LNCaP clone FGC (cell line): ENCODE results near the gene RASGRP3.

Experiments
- DNase-seq: peaks from one replicate; pipeline ENCODE4 v3.0.0-alpha.2; 2011; ENCODE audit warnings: low read depth
- H3K4me3 ChIP-seq: 2 replicates; pipeline ENCODE4 v1.5.1; 2011; ENCODE audit warnings: mild to moderate bottlenecking, low read depth, low read length, control low read depth
- TF ChIP-seq, protein P1 (sequence below): IDR thresholded peaks from 2 replicates; pipeline ENCODE4 v1.5.1; 2012; ENCODE audit warnings: mild to moderate bottlenecking; ENCODE audit not compliant: control insufficient read depth, insufficient read depth; ENCODE audit errors: extremely low read depth

The RASGRP3 gene

DNA sequence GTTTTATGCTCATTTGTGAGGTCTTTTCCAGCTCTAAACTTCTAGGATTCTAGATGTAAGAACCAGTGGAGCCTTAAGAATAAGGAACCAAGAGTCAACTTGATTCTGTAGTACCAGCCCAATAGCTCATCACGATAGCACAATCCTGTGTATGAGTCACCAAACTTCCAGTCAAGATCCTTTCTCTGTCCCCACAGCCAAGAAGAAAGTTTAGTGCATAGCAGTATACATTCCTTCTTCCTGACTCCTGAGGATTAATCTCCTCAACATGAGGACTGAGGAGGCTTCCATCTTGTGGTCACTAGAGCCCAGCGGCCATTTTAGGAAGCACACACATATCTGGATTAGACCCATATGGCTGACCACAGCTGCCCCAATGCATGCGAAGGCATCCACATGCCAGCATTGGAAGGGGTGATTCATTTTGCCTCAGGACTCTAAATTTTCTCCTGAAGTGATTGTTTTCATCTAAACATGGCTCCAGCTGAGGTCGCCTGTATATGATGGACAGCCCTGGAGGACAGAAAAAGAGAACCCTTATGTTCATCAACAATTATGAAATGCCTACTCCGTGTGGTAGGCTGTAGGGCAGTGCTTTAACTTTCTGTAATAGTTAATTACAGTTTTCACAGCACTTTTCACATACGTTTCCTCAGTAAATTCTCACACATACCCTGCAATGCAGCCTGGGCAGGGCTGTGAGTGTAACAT is 53.5 kb downstream of the RASGRP3 start:
- no peak for DNase-seq
- no peak overlapping the region for H3K4me3 ChIP-seq
- TF ChIP-seq, protein P1, sequence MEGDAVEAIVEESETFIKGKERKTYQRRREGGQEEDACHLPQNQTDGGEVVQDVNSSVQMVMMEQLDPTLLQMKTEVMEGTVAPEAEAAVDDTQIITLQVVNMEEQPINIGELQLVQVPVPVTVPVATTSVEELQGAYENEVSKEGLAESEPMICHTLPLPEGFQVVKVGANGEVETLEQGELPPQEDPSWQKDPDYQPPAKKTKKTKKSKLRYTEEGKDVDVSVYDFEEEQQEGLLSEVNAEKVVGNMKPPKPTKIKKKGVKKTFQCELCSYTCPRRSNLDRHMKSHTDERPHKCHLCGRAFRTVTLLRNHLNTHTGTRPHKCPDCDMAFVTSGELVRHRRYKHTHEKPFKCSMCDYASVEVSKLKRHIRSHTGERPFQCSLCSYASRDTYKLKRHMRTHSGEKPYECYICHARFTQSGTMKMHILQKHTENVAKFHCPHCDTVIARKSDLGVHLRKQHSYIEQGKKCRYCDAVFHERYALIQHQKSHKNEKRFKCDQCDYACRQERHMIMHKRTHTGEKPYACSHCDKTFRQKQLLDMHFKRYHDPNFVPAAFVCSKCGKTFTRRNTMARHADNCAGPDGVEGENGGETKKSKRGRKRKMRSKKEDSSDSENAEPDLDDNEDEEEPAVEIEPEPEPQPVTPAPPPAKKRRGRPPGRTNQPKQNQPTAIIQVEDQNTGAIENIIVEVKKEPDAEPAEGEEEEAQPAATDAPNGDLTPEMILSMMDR = no peak

DNA sequence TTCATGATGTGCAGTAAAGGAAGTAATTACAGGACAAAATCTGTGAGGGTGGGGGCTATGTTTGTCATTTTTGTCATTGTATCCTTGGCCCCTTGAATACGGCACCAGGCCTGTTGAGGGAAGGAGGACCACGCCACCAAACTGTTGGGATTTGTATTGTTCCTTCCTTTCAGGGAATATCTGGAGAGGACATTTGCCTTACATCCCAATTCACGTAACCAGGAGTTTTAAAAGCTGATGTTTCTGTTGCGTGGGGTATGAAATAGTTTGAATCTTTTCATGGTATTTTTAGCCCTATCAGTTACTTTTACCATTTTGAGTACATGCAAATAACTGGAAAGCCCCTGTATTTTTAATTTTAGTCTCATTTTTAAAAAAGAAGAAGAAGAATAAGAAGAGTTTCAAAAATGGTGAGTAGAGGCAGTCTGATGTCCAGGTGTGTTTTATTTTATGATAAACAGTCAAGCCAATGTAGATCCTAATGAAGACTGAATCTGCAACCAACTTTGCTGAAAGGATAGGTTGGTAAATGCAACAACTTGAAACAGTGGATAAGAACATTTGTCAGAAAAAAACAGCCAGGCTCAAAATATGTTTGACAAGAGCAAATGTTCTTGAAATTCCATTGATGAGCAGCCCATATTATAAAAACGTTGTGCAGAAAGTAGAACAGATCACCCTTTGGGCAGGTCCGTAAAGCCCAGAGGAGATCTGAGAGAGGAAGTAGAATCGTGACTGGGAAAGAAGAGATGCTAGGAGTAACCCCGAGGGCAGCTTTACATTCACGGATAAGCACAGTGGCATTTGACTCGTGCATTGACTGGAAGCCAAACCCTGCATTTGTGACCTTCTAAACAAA is 54.5 kb downstream of the RASGRP3 start:
- TF ChIP-seq, protein P1 = no peak
- DNase-seq = no peak
- H3K4me3 ChIP-seq = no peak overlapping the region

- DNase-seq = no peak
- no peak overlapping the region for H3K4me3 ChIP-seq
- TF ChIP-seq, protein P1 = no peak
Measured at GRCh38 chr2:33531549-33532059, 55.2 kb downstream of the RASGRP3 start.

GRCh38 chr2:33532146-33532545 is 55.7 kb downstream of the RASGRP3 start:
- no peak for DNase-seq
- H3K4me3 ChIP-seq = no peak overlapping the region
- TF ChIP-seq, protein P1 = no peak

DNA sequence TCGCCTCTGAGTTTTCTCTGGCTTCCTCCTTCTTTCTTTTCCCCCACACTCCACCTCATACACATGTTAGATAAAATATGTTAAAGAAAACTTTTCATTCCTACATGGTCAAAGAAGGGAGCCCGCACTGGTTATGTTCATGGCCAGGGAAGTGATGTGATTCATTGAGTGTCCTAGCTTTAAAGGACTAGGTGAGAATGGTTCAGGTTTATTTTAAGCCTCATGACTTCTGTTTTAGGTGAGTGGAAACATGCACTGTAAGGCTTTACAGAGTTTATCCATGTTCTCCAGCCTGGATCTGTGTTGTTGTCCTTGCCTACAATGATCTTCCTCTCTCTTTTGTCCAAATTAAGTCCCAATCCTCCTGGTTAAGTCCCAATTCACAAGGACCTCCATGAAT is 56.5 kb downstream of the RASGRP3 start:
- no peak for DNase-seq
- TF ChIP-seq, protein P1 = no peak
- no peak overlapping the region for H3K4me3 ChIP-seq

DNA sequence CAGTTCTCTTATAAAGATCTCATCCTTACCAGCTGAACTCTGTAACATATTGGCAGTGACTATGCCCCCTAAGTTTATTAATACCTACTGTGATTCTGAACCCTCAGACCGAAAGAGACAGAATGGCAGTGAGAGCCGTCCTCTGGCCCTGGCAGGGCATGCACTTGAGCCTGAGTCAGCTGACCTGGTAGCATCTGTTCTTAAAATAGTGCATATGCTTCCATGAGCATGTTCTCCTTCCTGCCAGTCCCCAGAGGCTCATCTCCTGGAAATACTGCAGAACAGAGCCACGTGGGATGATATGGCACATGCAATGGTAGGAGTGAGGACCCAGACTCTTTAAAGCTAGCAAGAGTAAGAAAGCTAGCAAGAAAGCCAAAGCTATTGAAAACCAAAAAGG is 59.0 kb downstream of the RASGRP3 start:
- no peak for DNase-seq
- TF ChIP-seq, protein P1 = no peak
- H3K4me3 ChIP-seq = no peak overlapping the region
